NCI-H748 (cell line): ENCODE measurements around the gene AP2M1.
"Not testable (repeated sequence)": the region's sequence is repeated elsewhere in the genome, so short reads cannot be mapped to it uniquely, and the experiment has no call there.

ENCODE experiments used
- DNase-seq: peaks from one replicate; lab custom pipeline; 2025; ENCODE audit not compliant: unreplicated experiment; lab: John Stamatoyannopoulos, UW

AP2M1 gene

GRCh38 chr3:184174646-184175492, at the start of gene AP2M1:
Gene AP2M1, plus strand, starts transcription at chr3:184174855. Its CDS starts 2,139 bp downstream, at chr3:184176994.
- peak; percentile 96 for DNase-seq

- DNase-seq = no peak
Measured at GRCh38 chr3:184126006-184126405, 48.6 kb upstream of the AP2M1 start.

GRCh38 chr3:184129012-184129411, 45.6 kb upstream of the AP2M1 start:
- DNase-seq = peak; percentile 16

GRCh38 chr3:184132945-184133344, 41.7 kb upstream of the AP2M1 start:
- DNase-seq = no peak

GRCh38 chr3:184133840-184134745, 40.6 kb upstream of the AP2M1 start:
- DNase-seq = peak; percentile 73

- no peak for DNase-seq
Measured at GRCh38 chr3:184134746-184135148, 39.9 kb upstream of the AP2M1 start.

- DNase-seq = peak; percentile 93
Measured at GRCh38 chr3:184135149-184135910, 39.3 kb upstream of the AP2M1 start, which contains the start of gene EIF2B5. Gene EIF2B5, plus strand, starts transcription at chr3:184135358. Its CDS starts 28 bp downstream, at chr3:184135386.

- no peak for DNase-seq
Measured at GRCh38 chr3:184135911-184136260, 38.8 kb upstream of the AP2M1 start.

GRCh38 chr3:184140436-184140835, 34.2 kb upstream of the AP2M1 start:
- DNase-seq = no peak

GRCh38 chr3:184142199-184142598, 32.5 kb upstream of the AP2M1 start:
- no peak for DNase-seq

GRCh38 chr3:184143327-184143726, 31.3 kb upstream of the AP2M1 start:
- DNase-seq = no peak

GRCh38 chr3:184144505-184144904, 30.1 kb upstream of the AP2M1 start:
- no peak for DNase-seq

- DNase-seq = peak; percentile 26
Measured at GRCh38 chr3:184145111-184145524, 29.5 kb upstream of the AP2M1 start.

GRCh38 chr3:184145751-184146270, 28.8 kb upstream of the AP2M1 start:
- no peak for DNase-seq

- no peak for DNase-seq
Measured at GRCh38 chr3:184148076-184148475, 26.6 kb upstream of the AP2M1 start.

GRCh38 chr3:184149123-184149522, 25.5 kb upstream of the AP2M1 start:
- no peak for DNase-seq

- not testable (repeated sequence) for DNase-seq
Measured at GRCh38 chr3:184149770-184150169, 24.9 kb upstream of the AP2M1 start.

GRCh38 chr3:184154885-184155643, 19.6 kb upstream of the AP2M1 start, which contains the start of gene DVL3:
Gene DVL3, plus strand, starts transcription at chr3:184155377. Its CDS starts 259 bp downstream, at chr3:184155636.
- peak; percentile 66 for DNase-seq

- DNase-seq = peak; percentile 32
Measured at GRCh38 chr3:184155644-184156521, 18.8 kb upstream of the AP2M1 start.
